GM12878 (cell line): ENCODE data around the gene TPRN. TPM values are rescaled to one million over a fixed set of nuclear protein-coding genes. Genes with fewer than 3 reads are reported as not detected.
A peak's percentile ranks its signal among the peaks of the same experiment; 100 is the strongest.

ENCODE experiments used
- ATAC-seq: fragments of 200-7000 bp; cut with Tn5 transposase; 3 replicates; pipeline ENCODE4 v1.9.1; 2020; ENCODE audit warnings: mild to moderate bottlenecking, moderate library complexity
- BruUV-seq: library from RNA; stranded (reverse); fragments of 400-500 nt; replicated peaks from 2 replicates; lab custom pipeline; 2021; lab: Mats Ljungman, UMichigan
- CTCF ChIA-PET: fragments of 300-600 bp; sonication (Branson Sonifier 250); formaldehyde crosslinking; extraction: SDS; loops from one replicate; lab custom pipeline; 2021; ENCODE audit warnings: inconsistent platforms; lab: Yijun Ruan, JAX
- POLR2A ChIA-PET: fragments of 350-600 bp; formaldehyde crosslinking; extraction: SDS; loops from one replicate; lab custom pipeline; 2021; ENCODE audit warnings: inconsistent platforms; lab: Charles Lee
- RAD21 ChIA-PET: fragments of 300-600 bp; sonication (Branson Sonifier 250); formaldehyde crosslinking; loops from one replicate; lab custom pipeline; 2023; ENCODE audit warnings: antibody characterized with exemption; ENCODE audit not compliant: unreplicated experiment; lab: Charles Lee
- SMC1A ChIA-PET: fragments of 300-600 bp; sonication (Branson Sonifier 250); formaldehyde crosslinking; loops from one replicate; lab custom pipeline; 2023; ENCODE audit not compliant: unreplicated experiment, uncharacterized antibody; lab: Charles Lee
- DNase-seq: peaks from one replicate; pipeline ENCODE4 v3.0.0-alpha.2; 2011; ENCODE audit warnings: low read depth, low spot score
- FAIRE-seq: peaks from 3 replicates; lab custom pipeline; 2011; peaks lifted over from hg19 to GRCh38; lab: Jason Lieb, UNC
- H2AFZ ChIP-seq: 2 replicates; pipeline ENCODE4 v1.6.0; 2011; ENCODE audit warnings: low read depth, low read length, control low read depth; ENCODE audit not compliant: control insufficient read depth
- H3K27ac ChIP-seq: 2 replicates; pipeline ENCODE4 v1.5.1; 2011; ENCODE audit warnings: control low read depth; ENCODE audit not compliant: control insufficient read depth, insufficient read depth
- H3K27me3 ChIP-seq, 2 experiments: replicated peaks in 1 of 2; 2 replicates each; pipeline versions ENCODE4 v1.6.0 to v1.6.1; 2011; ENCODE audit warnings: low read length in 1 of 2; ENCODE audit not compliant: control insufficient read depth in 2 of 2, insufficient read depth in 2 of 2
- H3K36me3 ChIP-seq, 2 experiments: 2 replicates each; pipeline ENCODE4 v1.5.1; 2011; ENCODE audit warnings: low read length in 1 of 2; ENCODE audit not compliant: control insufficient read depth in 2 of 2, insufficient read depth in 2 of 2
- H3K4me1 ChIP-seq: 2 replicates; pipeline ENCODE4 v1.6.1; 2011; ENCODE audit warnings: mild to moderate bottlenecking, low read length, moderate library complexity, mixed read lengths; ENCODE audit not compliant: control insufficient read depth, insufficient read depth
- H3K4me2 ChIP-seq: 2 replicates; pipeline ENCODE4 v1.6.0; 2011; ENCODE audit warnings: control low read depth; ENCODE audit not compliant: control insufficient read depth, insufficient read depth
- H3K4me3 ChIP-seq: fragments of 200-600 bp; sonication (generic); 2 replicates; pipeline ENCODE4 v1.5.1; 2016
- H3K79me2 ChIP-seq: 2 replicates; pipeline ENCODE4 v1.6.0; 2011; ENCODE audit warnings: low read length; ENCODE audit not compliant: control insufficient read depth, insufficient read depth
- H3K9ac ChIP-seq: 2 replicates; pipeline ENCODE4 v1.8.0; 2011; ENCODE audit warnings: low read length, control low read depth, mixed read lengths; ENCODE audit not compliant: control insufficient read depth, insufficient read depth
- H3K9me3 ChIP-seq: replicated peaks from 3 replicates; pipeline ENCODE4 v1.5.1; 2011; ENCODE audit warnings: mild to moderate bottlenecking, low read length; ENCODE audit not compliant: control insufficient read depth, insufficient read depth
- H4K20me1 ChIP-seq: 2 replicates; pipeline ENCODE4 v1.6.0; 2011; ENCODE audit not compliant: control insufficient read depth, insufficient read depth
- CBX3 ChIP-seq: fragments of 200-600 bp; sonication (generic); IDR thresholded peaks from 2 replicates; pipeline ENCODE4 v1.6.1; 2016; ENCODE audit warnings: low read depth, borderline replicate concordance
- EGR1 ChIP-seq, 2 experiments: IDR thresholded peaks; 1 replicate in 1 of 2; 2 replicates in 1 of 2; pipeline ENCODE4 v1.6.1; 2011 to 2012; ENCODE audit warnings: low read depth in 2 of 2, low read length in 2 of 2, borderline replicate concordance in 1 of 2, mild to moderate bottlenecking in 1 of 2, moderate library complexity in 1 of 2
- HDAC6 ChIP-seq: fragments of 200-600 bp; sonication (generic); IDR thresholded peaks from one replicate; pipeline ENCODE4 v1.8.0; 2017; ENCODE audit warnings: antibody characterized with exemption; ENCODE audit not compliant: unreplicated experiment
- IKZF1 ChIP-seq: fragments of 450-650 bp; conservative IDR thresholded peaks from 2 replicates; pipeline ENCODE4 v1.6.1; 2017; ENCODE audit warnings: antibody characterized with exemption, mild to moderate bottlenecking
- POU2F2 ChIP-seq: IDR thresholded peaks from 3 replicates; pipeline ENCODE4 v1.6.1; 2011; ENCODE audit warnings: low read depth, mild to moderate bottlenecking, low read length, borderline replicate concordance
- SMAD5 ChIP-seq: IDR thresholded peaks from 2 replicates; pipeline ENCODE4 v1.6.1; 2016; ENCODE audit warnings: antibody characterized with exemption, low read depth
- SRF ChIP-seq, 2 experiments: IDR thresholded peaks; 2 replicates each; pipeline ENCODE4 v1.6.1; 2011; ENCODE audit warnings: low read depth in 2 of 2, low read length in 2 of 2, mild to moderate bottlenecking in 1 of 2, moderate library complexity in 1 of 2
- WGBS: methylation state at CpG from one replicate; pipeline ENCODE4 v1.1.6; 2016; ENCODE audit warnings: low lambda C conversion rate; ENCODE audit not compliant: insufficient replicate concordance, insufficient coverage; ENCODE audit errors: missing lambda C conversion rate; 5-methylcytosine and 5-hydroxymethylcytosine counted together
- in situ Hi-C: fragments of 300-500 bp; cut with MboI; formaldehyde crosslinking; loops from 9 replicates; pipeline ENCODE4 v1.14.3; 2018; ENCODE audit warnings: mixed read lengths
- intact Hi-C: fragments of 100-400 bp; cut with micrococcal nuclease; formaldehyde crosslinking; loops from one replicate; pipeline ENCODE4 v1.14.2; 2022; ENCODE audit not compliant: unreplicated experiment
- polyA plus RNA-seq, 11 experiments: library from polyadenylated mRNA; depleted of rRNA in 4 of 11; unstranded in 6 of 11; stranded (reverse) in 5 of 11; fragments of >200 nt; fragmentation: Nextera tagmentation in 4 of 11; fragmentation: Illumina TruSeq in 1 of 11; extraction: Ambion mirVana in 4 of 11; extraction: Trizol in 1 of 11; gene quantifications; 1 replicate in 1 of 11; 2 replicates in 10 of 11; pipeline versions ENCODE4 v1.2.1 to v1.2.3, GENCODE V29; 2011 to 2016; ENCODE audit warnings: inconsistent platforms in 2 of 11, missing spikeins in 2 of 11, low read depth in 1 of 11
- total RNA-seq, 4 experiments: library from RNA; depleted of rRNA in 3 of 4; stranded (reverse); fragments of >200 nt in 3 of 4; fragmentation: Illumina TruSeq in 1 of 4; extraction: Trizol in 1 of 4; gene quantifications; 2 replicates each; pipeline versions ENCODE4 v1.2.1 to v1.2.3, GENCODE V29; 2013 to 2021
- TF ChIP-seq, protein P1 (sequence below): fragments of 450-650 bp; formaldehyde crosslinking; IDR thresholded peaks from 2 replicates; pipeline ENCODE4 v1.4.0; 2022; ENCODE audit warnings: mild to moderate bottlenecking, moderate library complexity
- TF ChIP-seq, protein P2 (sequence below): fragments of 450-650 bp; IDR thresholded peaks from 2 replicates; pipeline ENCODE4 v1.6.1; 2017; ENCODE audit warnings: mild to moderate bottlenecking, moderate library complexity
- TF ChIP-seq, protein P3 (sequence below): IDR thresholded peaks from 2 replicates; pipeline ENCODE4 v1.6.1; 2011; ENCODE audit warnings: borderline replicate concordance, low read depth, mild to moderate bottlenecking, moderate library complexity, low read length; ENCODE audit not compliant: insufficient read depth, poor library complexity, severe bottlenecking

Gene TPRN
- total and polyA plus RNA-seq, 10 of the 15 experiments (the other 5 are each of a cell fraction or from before 2014, with no cell fraction given) = 0.18 to 19.5 (median 3.1) TPM

DNA sequence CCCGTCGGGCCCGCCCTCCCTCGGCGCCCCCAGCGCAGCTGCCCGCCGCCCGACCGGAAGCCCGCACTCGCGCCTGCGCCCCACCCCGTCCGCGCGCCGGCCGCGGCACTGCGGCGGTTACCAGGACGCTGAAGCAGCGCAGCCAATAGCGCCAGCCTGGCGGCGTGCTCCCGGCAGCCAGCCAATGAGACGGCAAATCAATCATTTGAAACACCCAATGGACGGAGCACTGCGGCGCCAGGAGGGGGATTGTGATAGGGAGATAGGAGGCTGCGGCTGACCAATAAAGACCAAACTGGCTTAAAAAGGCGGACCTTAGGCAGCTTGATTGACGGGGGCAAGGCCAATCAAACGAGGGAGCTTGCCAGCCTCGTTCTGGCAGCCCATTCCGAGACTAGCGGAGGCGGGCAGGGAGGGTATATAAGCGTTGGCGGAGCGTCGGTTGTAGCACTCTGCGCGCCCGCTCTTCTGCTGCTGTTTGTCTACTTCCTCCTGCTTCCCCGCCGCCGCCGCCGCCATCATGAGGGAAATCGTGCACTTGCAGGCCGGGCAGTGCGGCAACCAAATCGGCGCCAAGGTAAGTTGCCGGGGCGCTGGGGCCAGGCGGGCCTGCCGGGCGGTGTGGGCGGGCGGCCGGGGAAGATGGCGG is 40.4 kb upstream of the TPRN start, which contains the start of gene TUBB4B (continued):
- TF ChIP-seq, protein P1, sequence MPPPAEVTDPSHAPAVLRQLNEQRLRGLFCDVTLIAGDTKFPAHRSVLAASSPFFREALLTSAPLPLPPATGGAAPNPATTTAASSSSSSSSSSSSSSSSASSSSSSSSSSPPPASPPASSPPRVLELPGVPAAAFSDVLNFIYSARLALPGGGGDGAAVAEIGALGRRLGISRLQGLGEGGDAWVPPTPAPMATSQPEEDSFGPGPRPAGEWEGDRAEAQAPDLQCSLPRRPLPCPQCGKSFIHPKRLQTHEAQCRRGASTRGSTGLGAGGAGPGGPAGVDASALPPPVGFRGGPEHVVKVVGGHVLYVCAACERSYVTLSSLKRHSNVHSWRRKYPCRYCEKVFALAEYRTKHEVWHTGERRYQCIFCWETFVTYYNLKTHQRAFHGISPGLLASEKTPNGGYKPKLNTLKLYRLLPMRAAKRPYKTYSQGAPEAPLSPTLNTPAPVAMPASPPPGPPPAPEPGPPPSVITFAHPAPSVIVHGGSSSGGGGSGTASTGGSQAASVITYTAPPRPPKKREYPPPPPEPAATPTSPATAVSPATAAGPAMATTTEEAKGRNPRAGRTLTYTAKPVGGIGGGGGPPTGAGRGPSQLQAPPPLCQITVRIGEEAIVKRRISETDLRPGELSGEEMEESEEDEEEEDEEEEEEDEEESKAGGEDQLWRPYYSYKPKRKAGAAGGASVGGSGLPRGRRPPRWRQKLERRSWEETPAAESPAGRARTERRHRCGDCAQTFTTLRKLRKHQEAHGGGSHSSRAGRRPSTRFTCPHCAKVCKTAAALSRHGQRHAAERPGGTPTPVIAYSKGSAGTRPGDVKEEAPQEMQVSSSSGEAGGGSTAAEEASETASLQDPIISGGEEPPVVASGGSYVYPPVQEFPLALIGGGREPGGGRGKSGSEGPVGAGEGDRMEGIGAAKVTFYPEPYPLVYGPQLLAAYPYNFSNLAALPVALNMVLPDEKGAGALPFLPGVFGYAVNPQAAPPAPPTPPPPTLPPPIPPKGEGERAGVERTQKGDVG = no peak
- peak; percentile 99 for TF ChIP-seq SMAD5
- TF ChIP-seq EGR1 (IDR thresholded peaks at IDR 0.05; ENCODE audit: borderline replicate concordance in 1 of 2, low read depth in 2 of 2, low read length in 2 of 2) = peak in 1 of 2 experiments; percentile 73; a peak in 2 of 3 replicates

DNA sequence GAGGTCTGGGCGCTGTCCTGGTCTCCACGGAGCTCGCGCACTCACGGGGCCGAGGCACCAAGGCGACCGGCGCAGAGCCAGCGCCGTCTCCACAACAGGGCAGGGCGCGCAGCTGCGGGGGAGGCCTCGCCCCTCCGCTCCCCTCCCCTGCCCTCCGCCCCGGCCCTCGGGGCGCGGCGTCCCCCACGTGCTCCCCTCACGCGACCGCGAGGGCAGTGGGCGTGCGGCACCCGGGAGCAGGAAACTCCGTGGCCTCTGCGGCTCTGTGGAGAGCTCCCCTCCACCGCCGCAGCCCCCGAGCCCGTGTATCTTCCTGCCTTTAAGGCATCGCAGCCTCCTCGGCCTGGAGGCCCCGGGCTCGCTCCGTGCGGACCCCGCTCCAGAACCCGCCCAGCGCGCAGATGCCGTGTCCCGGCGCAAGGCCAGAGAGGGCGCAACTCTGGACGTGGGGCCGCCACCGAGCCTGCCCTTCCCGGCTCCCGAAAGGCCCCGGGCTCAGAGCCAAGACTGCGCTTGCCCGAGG is 39.8 kb upstream of the TPRN start:
- peaks cover 42% of the 10 kb centered on the region for H3K4me1 ChIP-seq
- peaks cover 4% of the 10 kb centered on the region; the same call in 1 of the 2 replicates for H4K20me1 ChIP-seq
- peak overlapping the region; percentile 75 for H2AFZ ChIP-seq
- H3K27ac ChIP-seq = peak overlapping the region; percentile 83
- peak overlapping the region; percentile 76 for H3K4me3 ChIP-seq
- ATAC-seq = peak; percentile 61
- no peak for FAIRE-seq
- peak overlapping the region; percentile 77 for H3K4me2 ChIP-seq
- intact Hi-C loops (no loop called here), in situ Hi-C loops (no loop called here)
- peaks cover 8 to 14% of the 10 kb centered on the region in 2 experiments for H3K36me3 ChIP-seq
- BruUV-seq = TSS peak; percentile 77
- CTCF ChIA-PET = interaction anchor here (0.6 to 5.3 kb wide), 13 partner anchors 12 to 205 kb away, joined by 3 to 52 read pairs (median 4); partner anchors contain the start of genes CYSRT1, NELFB, RNF208 and RNF224
- peak overlapping the region; percentile 68 for H3K9ac ChIP-seq
- no peaks in the 10 kb centered on the region for H3K9me3 ChIP-seq
- H3K79me2 ChIP-seq = peaks cover 30% of the 10 kb centered on the region
- SMC1A ChIA-PET = interaction anchor here (0.7 to 1.7 kb wide), 6 partner anchors 13 to 154 kb away, joined by 3 to 6 read pairs (median 3); partner anchors contain the start of gene MAN1B1
- no peaks in the 10 kb centered on the region for H3K27me3 ChIP-seq
- WGBS = under 1% methylated on average over 34 of the region's 58 CpGs
- POLR2A ChIA-PET = interaction anchor here (0.5 to 9.2 kb wide), 29 partner anchors 10 to 361 kb away, joined by 3 to 112 read pairs (median 5); partner anchors contain the start of genes CYSRT1, EXD3, MAN1B1 and NELFB
- DNase-seq = no peak
- RAD21 ChIA-PET = interaction anchor here (0.9 to 2.2 kb wide), 12 partner anchors 14 to 122 kb away, joined by 3 to 13 read pairs (median 4); partner anchors contain the start of genes NELFB, NRARP, RNF208 and TPRN
- TF ChIP-seq, protein P2, sequence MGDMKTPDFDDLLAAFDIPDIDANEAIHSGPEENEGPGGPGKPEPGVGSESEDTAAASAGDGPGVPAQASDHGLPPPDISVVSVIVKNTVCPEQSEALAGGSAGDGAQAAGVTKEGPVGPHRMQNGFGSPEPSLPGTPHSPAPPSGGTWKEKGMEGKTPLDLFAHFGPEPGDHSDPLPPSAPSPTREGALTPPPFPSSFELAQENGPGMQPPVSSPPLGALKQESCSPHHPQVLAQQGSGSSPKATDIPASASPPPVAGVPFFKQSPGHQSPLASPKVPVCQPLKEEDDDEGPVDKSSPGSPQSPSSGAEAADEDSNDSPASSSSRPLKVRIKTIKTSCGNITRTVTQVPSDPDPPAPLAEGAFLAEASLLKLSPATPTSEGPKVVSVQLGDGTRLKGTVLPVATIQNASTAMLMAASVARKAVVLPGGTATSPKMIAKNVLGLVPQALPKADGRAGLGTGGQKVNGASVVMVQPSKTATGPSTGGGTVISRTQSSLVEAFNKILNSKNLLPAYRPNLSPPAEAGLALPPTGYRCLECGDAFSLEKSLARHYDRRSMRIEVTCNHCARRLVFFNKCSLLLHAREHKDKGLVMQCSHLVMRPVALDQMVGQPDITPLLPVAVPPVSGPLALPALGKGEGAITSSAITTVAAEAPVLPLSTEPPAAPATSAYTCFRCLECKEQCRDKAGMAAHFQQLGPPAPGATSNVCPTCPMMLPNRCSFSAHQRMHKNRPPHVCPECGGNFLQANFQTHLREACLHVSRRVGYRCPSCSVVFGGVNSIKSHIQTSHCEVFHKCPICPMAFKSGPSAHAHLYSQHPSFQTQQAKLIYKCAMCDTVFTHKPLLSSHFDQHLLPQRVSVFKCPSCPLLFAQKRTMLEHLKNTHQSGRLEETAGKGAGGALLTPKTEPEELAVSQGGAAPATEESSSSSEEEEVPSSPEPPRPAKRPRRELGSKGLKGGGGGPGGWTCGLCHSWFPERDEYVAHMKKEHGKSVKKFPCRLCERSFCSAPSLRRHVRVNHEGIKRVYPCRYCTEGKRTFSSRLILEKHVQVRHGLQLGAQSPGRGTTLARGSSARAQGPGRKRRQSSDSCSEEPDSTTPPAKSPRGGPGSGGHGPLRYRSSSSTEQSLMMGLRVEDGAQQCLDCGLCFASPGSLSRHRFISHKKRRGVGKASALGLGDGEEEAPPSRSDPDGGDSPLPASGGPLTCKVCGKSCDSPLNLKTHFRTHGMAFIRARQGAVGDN = peak; percentile 82
- TF ChIP-seq HDAC6 = peak; percentile 72
- TF ChIP-seq IKZF1 = peak; percentile 94
- TF ChIP-seq POU2F2 = no peak; the same call in 2 of the 3 replicates
- TF ChIP-seq SRF (IDR thresholded peaks at IDR 0.05; ENCODE audit: low read depth in 2 of 2, low read length in 2 of 2) = 0 out of 4 replicates have a peak, but pooled peaks of 1 of the 2 experiments have one; percentile 8
- TF ChIP-seq, protein P3, sequence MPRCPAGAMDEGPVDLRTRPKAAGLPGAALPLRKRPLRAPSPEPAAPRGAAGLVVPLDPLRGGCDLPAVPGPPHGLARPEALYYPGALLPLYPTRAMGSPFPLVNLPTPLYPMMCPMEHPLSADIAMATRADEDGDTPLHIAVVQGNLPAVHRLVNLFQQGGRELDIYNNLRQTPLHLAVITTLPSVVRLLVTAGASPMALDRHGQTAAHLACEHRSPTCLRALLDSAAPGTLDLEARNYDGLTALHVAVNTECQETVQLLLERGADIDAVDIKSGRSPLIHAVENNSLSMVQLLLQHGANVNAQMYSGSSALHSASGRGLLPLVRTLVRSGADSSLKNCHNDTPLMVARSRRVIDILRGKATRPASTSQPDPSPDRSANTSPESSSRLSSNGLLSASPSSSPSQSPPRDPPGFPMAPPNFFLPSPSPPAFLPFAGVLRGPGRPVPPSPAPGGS = no peak
- TF ChIP-seq CBX3 = no peak
